Gastrocnemius medialis (tissue), 4 donors: Measurements from ENCODE around the gene ONECUT3. TPM values are rescaled to one million over a fixed set of nuclear protein-coding genes. Genes with fewer than 3 reads are reported as not detected.
A peak's percentile ranks its signal among the peaks of the same experiment; 100 is the strongest.

ENCODE experiments used
- ATAC-seq, 2 donors: fragments of 150-250 bp; one replicate each; pipeline ENCODE4 v1.9.1; 2016
- DNase-seq, 2 donors: peaks; one replicate each; pipeline ENCODE4 v3.0.0-alpha.2; 2019
- H3K27ac ChIP-seq, 4 donors: fragments of 200-600 bp; sonication (generic); 1 replicate in 1 of 4; 2 replicates in 3 of 4; pipeline ENCODE4 v1.5.1; 2016 to 2018; ENCODE audit warnings: mild to moderate bottlenecking in 2 of 4, moderate library complexity in 1 of 4
- H3K27me3 ChIP-seq, 3 donors: fragments of 200-600 bp; sonication (generic) in 2 of 3; 1 replicate in 1 of 3; 2 replicates in 2 of 3; pipeline versions ENCODE4 v1.5.1 to v1.6.0; 2016 to 2019; ENCODE audit warnings: mild to moderate bottlenecking in 1 of 3, moderate library complexity in 1 of 3
- H3K36me3 ChIP-seq, 2 donors: fragments of 200-600 bp; sonication (generic) in 1 of 2; one replicate each; pipeline ENCODE4 v1.5.1; 2017 to 2018
- H3K4me1 ChIP-seq, 2 donors: fragments of 200-600 bp; sonication (generic) in 1 of 2; one replicate each; pipeline ENCODE4 v1.5.1; 2016 to 2017; ENCODE audit warnings: mild to moderate bottlenecking in 2 of 2
- H3K4me3 ChIP-seq, 4 donors: fragments of 200-600 bp; sonication (generic) in 3 of 4; 1 replicate in 1 of 4; 2 replicates in 3 of 4; pipeline ENCODE4 v1.5.1; 2016 to 2019; ENCODE audit warnings: mild to moderate bottlenecking in 2 of 4
- H3K9me3 ChIP-seq, 3 donors: fragments of 200-600 bp; sonication (generic) in 2 of 3; 1 replicate in 1 of 3; 2 replicates in 2 of 3; pipeline ENCODE4 v1.5.1; 2016 to 2019
- CTCF ChIP-seq, 5 experiments: fragments of 450-650 bp in 3 of 5; fragments of 200-600 bp in 2 of 5; sonication (generic) in 2 of 5; IDR thresholded peaks in 4 of 5; conservative IDR thresholded peaks in 1 of 5; 1 replicate in 4 of 5; 2 replicates in 1 of 5; pipeline ENCODE4 v1.5.1; 2016 to 2019; ENCODE audit warnings: antibody characterized with exemption in 5 of 5, mild to moderate bottlenecking in 3 of 5, moderate library complexity in 3 of 5
- POLR2A ChIP-seq, 2 donors: fragments of 450-650 bp; IDR thresholded peaks; one replicate each; pipeline ENCODE4 v1.6.1; 2017; ENCODE audit warnings: antibody characterized with exemption in 2 of 2, mild to moderate bottlenecking in 2 of 2, moderate library complexity in 2 of 2
- in situ Hi-C, 4 donors: fragments of 200-750 bp; cut with MboI; loops; one replicate each; pipeline versions ENCODE4 v1.15.0 to v1.8.0; 2017; ENCODE audit warnings: low sequenced_read_pairs in 4 of 4
- intact Hi-C: fragments of 100-400 bp; cut with DNase I; formaldehyde crosslinking; loops from one replicate; pipeline ENCODE4 v1.15.1; 2023; ENCODE audit warnings: low total_unique reads
- total RNA-seq, 4 donors: library from RNA; depleted of rRNA; stranded (reverse); fragments of >200 nt; gene quantifications; one replicate each; pipeline versions ENCODE4 v1.1.0 to v1.2.3, GENCODE V29; 2016

The ONECUT3 gene
- total RNA-seq, 4 donors from 2014 or later = not detected

DNA sequence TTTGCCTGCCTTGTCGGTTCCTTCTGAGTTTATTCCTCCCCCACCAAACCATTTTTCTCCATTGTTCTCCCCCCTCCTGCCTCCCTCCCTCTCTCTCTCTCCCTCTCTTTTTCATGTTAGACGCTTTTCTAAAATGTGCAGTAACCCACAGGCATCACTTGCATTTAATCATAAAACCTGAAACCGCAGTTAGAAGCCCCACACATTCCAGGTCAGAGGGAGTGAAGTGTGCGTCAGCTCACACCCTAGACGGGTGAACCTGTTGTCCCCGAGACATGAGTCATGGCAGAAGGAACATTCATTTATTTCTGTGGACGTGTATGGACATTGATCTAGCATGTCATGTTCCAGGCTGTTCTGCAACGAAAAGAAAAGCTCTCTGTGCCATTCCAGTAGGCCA, 19.9 kb downstream of the ONECUT3 start:
- TF ChIP-seq CTCF (IDR thresholded peaks at IDR 0.05 in 4 of 5, conservative IDR thresholded peaks at IDR 0.05 in 1 of 5) = no peak
- TF ChIP-seq POLR2A (IDR thresholded peaks at IDR 0.05) = no peak
- ATAC-seq (no peak), DNase-seq (no peak)
- H3K4me3 ChIP-seq = no peak overlapping the region
- peaks cover 0 to 11% (median 0%) of the 10 kb centered on the region in 3 donors for H3K9me3 ChIP-seq
- in situ Hi-C loops (loop anchor here in 1 of 4 donors (25.0 kb wide), 1 partner anchor 236 kb away; no protein-coding TSS in a partner anchor), intact Hi-C loops (no loop called here)
- peaks cover 57 to 91% (median 63%) of the 10 kb centered on the region in 3 donors for H3K27me3 ChIP-seq
- no peaks in the 10 kb centered on the region for H3K4me1 ChIP-seq
- no peaks in the 10 kb centered on the region for H3K36me3 ChIP-seq
- no peak overlapping the region for H3K27ac ChIP-seq

DNA sequence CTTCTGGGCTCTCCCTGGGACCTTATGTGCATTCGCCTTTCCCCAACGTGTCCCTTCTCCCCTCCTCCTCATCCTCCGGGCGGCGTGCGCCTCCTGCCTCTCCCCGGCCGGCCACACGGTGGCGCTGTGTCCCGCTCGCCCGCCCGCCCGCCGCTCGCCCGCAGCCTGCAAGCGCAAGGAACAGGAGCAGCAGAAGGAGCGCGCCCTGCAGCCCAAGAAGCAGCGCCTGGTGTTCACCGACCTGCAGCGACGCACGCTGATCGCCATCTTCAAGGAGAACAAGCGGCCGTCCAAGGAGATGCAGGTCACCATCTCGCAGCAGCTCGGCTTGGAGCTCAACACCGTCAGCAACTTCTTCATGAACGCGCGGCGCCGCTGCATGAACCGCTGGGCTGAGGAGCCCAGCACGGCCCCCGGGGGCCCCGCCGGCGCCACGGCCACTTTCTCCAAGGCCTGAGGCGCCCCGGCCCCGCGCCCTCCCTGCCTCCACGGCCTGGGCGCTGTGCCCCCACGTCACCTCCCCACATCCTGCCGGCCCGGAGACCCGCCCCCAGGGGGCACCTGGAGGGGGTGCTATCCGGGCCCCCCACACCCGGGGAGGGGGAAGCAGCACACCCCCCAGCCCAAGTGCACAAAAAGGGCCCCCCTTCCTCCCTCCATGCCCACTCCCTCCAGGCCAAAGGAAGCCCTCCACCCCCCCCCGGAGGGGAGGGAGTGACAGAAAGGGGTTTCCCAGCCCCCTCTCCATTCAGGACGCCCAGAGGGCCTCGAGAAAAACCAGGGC, 21.9 kb downstream of the ONECUT3 start:
- DNase-seq = no peak
- in situ Hi-C loops = loop anchor here in 1 of 4 donors (25.0 kb wide), 1 partner anchor 238 kb away; no protein-coding TSS in a partner anchor
- Histone ChIP-seq H3K9me3 (peaks cover 0 to 10% (median 0%) of the 10 kb centered on the region in 3 donors), H3K36me3 (no peaks in the 10 kb centered on the region), H3K27ac (no peak overlapping the region), H3K27me3 (peaks cover 53 to 92% (median 57%) of the 10 kb centered on the region in 3 donors), H3K4me1 (no peaks in the 10 kb centered on the region), H3K4me3 (no peak overlapping the region)
- intact Hi-C loops = no loop called here
- TF ChIP-seq POLR2A (IDR thresholded peaks at IDR 0.05) (no peak), CTCF (IDR thresholded peaks at IDR 0.05 in 4 of 5, conservative IDR thresholded peaks at IDR 0.05 in 1 of 5) (peak in 2 of 5 experiments; percentile 18 to 54)
- no peak for ATAC-seq

DNA sequence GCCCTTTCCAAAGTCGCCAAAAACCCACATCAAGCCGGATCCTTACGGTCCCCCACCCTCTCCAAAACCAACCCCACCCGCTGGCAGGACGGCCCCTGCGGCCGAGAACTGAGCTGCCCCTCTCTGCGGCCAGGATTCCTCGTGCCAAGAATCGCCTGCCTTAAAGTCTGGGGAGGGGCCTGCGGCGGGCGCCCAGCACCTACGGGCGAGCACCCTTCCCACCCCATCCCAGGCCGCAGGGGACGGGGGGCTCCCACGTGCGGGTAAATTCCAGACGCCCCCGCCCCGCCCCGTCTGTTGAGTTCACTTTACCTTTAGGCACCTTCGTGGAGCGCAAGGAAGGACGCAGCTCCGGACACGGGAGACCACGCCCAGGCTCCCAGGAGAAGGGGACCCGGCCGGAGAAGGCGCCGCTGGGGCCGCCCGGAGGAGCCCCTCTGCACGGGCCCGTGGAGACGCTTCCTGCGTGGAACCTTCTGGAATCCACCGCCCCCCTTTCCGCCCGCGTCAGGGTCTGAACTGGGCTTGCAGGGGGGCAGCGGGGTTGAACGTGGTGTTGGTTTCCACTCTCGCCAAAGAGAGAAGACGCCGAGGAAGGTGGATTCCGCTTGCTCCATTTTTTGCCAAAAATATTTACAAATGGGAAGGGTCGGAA, 22.8 kb downstream of the ONECUT3 start:
- no peak overlapping the region for H3K27ac ChIP-seq
- in situ Hi-C loops (no loop called here), intact Hi-C loops (no loop called here)
- peaks cover 0 to 2% (median 0%) of the 10 kb centered on the region in 3 donors for H3K9me3 ChIP-seq
- peaks cover 62 to 92% (median 64%) of the 10 kb centered on the region in 3 donors for H3K27me3 ChIP-seq
- ATAC-seq (no peak), DNase-seq (no peak)
- no peaks in the 10 kb centered on the region for H3K36me3 ChIP-seq
- no peak overlapping the region for H3K4me3 ChIP-seq
- TF ChIP-seq CTCF (IDR thresholded peaks at IDR 0.05 in 4 of 5, conservative IDR thresholded peaks at IDR 0.05 in 1 of 5) = no peak
- TF ChIP-seq POLR2A (IDR thresholded peaks at IDR 0.05) = no peak
- H3K4me1 ChIP-seq = no peaks in the 10 kb centered on the region

DNA sequence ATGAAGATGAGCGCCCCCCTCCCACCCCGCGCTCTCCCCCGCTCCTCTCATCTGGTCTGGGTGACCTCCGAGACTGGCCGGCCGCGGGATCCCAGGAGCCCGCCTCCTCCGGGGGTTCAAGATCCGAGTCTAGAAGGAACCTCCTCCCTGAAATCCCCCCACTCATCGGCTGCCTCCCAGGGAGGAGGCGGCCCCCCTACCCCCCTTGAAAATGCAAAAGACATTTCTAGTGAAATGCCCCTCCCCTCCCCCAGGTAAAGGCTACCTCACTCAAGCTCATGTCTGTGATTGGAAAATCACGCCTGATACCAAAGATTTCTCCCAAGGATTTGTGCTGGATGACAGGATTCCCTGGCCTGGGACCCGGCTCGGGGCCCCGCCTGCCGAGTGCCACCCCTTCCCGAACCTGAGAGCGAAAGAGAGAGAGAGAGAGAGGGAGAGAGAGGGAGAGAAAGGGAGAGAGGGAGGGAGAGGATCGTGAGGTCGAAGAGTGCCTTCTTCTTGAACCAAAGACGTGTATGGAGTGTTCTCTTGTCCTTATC, 23.4 kb downstream of the ONECUT3 start:
- in situ Hi-C loops = no loop called here
- no peak for ATAC-seq

More for the DNA sequence above, 23.4 kb downstream of the ONECUT3 start:
- intact Hi-C loops = no loop called here
- H3K4me3 ChIP-seq = no peak overlapping the region
- no peak overlapping the region for H3K27ac ChIP-seq
- no peaks in the 10 kb centered on the region for H3K36me3 ChIP-seq
- H3K4me1 ChIP-seq = no peaks in the 10 kb centered on the region
- peaks cover 62 to 92% (median 65%) of the 10 kb centered on the region in 3 donors for H3K27me3 ChIP-seq
- no peak for DNase-seq
- H3K9me3 ChIP-seq = peaks cover 0 to 2% (median 0%) of the 10 kb centered on the region in 3 donors
- TF ChIP-seq CTCF (IDR thresholded peaks at IDR 0.05 in 4 of 5, conservative IDR thresholded peaks at IDR 0.05 in 1 of 5) (no peak), POLR2A (IDR thresholded peaks at IDR 0.05) (no peak)
